Activated CD8-positive, alpha-beta memory T cell treated with anti-CD3 and anti-CD28 coated beads, Interleukin-2, amount 50 U/mL, for 1 hour (primary cell): ENCODE measurements around the gene TULP4.
"Not testable (repeated sequence)": the region's sequence is repeated elsewhere in the genome, so short reads cannot be mapped to it uniquely, and the experiment has no call there.

ENCODE experiments used
- DNase-seq: peaks from one replicate; pipeline ENCODE4 v3.0.0-alpha.2; 2020; ENCODE audit errors: extremely low read depth

Gene TULP4

GRCh38 chr6:158295976-158296853, 16.1 kb upstream of the TULP4 start:
- not testable (repeated sequence) for DNase-seq

- not testable (repeated sequence) for DNase-seq
These were observed 15.4 kb upstream of the TULP4 start for GRCh38 chr6:158296854-158297324.

GRCh38 chr6:158297657-158298056, 14.6 kb upstream of the TULP4 start:
- not testable (repeated sequence) for DNase-seq

- DNase-seq, result not testable (repeated sequence)
These were observed 11.7 kb upstream of the TULP4 start for GRCh38 chr6:158300306-158301143.

DNA sequence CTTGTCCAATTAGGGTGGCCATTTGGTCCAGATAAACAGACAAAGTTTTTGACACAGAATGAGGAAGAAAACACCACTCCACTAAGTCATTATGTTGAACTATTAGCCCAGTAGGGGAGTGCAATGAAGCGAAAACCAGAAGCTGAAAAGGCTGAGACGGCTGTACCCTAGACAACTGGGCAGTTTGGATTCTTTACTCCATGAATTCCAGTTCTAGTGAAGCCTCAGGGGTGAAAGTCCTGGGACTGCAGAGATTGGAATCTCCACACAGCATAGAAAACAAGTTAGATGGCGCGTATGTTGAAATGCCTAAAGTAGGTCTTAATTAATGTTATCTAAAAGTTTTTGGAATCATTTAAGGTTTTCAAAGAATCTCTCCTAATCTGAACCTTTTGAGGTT, 10.7 kb upstream of the TULP4 start:
- DNase-seq, result not testable (repeated sequence)

GRCh38 chr6:158302195-158302796, 10.0 kb upstream of the TULP4 start:
- not testable (repeated sequence) for DNase-seq

DNA sequence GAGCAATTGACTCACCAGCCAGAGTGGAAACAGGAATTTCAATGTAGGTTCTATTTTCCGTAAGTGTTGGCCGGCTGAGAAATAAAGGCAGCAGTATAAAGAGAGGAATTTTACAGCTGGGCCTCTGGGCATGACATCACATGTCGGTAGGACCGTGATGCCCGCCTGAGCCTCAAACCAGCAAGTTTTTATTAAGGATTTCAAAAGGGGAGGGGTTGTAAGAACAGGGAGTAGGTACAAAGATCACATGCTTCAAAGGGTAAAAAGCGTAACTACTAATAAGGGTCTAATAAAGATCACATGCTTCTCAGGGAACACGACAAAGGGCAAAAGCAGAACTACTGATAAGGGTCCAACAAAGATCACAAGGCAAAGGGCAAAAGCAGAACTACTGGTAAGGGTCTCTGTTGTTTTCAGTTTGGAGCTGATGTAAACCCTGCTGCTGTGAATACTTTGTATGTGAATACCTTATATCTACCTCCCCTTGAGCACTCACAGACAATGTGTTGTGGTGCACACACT, 9.0 kb upstream of the TULP4 start:
- no peak for DNase-seq

GRCh38 chr6:158304254-158304653, 8.0 kb upstream of the TULP4 start:
- DNase-seq, result no peak

DNA sequence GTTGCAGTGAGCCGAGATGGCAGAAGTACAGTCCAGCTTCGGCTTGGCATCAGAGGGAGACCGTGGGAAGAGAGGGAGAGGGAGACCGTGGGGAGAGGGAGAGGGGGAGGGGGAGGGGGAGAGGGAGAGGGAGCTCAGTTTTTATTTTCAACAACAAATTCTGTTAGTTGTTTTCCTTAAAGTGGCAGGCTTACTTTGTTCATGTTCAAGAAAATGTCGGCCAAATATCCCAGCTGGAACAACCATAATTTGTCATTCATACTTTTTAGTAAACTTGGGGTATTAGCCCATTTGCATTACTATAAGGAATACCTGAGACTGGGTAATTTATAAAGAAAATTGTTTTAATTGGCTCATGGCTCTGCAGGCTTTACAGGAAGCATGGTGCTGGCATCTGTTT, 2.5 kb upstream of the TULP4 start:
- no peak for DNase-seq

DNA sequence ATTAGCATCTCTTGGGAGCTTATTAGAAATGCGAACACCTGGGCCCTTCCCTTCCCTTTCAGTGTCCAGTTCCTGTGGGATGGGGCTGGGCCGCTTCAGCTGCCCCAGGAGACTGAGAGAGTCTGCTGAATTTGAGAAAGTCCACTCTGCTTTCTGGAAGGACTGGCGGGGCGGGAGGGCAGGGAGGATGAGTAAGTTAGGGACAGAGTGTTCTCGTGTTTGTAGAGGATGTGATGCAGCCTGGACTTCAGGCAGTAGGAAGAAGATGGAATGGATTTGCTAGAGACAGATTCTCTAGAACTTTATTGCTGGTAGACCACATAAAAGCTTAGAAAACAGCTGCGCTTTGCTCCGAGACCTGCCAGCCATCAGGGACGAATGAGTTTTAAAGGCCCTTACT, 1.1 kb upstream of the TULP4 start:
- no peak for DNase-seq

GRCh38 chr6:158311626-158312025, 639 bp upstream of the TULP4 start:
- no peak for DNase-seq

DNA sequence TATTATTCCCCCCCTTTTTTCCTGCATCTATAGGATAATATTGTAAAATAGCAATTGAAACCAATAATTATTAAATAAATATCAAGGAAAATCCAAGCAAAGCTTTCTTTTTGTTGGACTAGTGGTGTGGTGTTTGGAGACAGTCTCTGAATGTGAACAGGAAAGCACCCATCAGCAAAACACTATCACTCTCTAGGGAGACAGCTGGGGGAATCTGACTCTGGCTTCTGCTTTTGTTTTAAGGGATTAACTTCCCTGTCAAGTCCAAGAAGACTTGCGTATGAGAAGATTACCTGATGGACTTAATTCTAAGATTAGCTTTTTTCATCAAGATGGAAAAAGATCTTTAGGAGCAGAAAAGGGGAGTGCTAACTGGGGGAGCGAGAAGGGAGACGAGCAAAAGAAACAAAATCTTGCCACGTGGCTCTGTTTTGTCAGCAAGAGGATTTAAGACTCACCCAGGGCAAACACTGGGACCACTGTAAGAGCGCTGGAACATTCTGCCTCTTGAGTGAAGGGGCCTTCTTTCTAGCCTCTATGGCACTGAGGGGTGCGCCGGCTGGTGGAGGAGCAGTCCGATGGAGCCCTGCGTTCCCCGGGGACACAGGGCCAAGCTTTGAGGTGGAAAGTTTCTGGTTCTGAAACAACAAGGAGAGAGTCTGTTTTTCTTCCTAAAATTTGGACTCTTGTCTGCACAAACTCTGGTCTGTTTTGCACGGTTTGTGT, 570 bp downstream of the TULP4 start:
- no peak for DNase-seq

- DNase-seq, result no peak
These were observed 1.7 kb downstream of the TULP4 start for GRCh38 chr6:158313989-158314388.

- DNase-seq, result no peak
These were observed 2.5 kb downstream of the TULP4 start for GRCh38 chr6:158314737-158315136.

DNA sequence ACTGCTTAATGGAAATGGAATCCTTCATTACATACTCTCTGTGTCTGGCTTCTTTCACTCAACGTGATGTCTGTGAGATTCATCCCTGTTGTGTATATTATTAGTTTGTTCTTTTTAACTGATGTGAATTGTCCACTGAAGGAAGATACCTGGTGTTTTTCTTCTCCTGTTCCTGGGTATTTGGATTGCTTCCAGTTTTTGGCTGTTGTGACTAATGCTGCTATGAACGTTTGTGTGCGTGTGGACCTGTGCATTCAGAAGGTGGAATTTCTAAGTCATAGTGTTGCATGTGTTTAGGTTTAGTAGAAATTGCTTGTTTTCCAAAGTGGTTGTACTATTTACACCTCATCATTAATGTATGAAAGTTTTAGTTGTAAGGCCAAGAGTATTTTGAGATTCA, 3.8 kb downstream of the TULP4 start:
- no peak for DNase-seq

- no peak for DNase-seq
These were observed 9.7 kb downstream of the TULP4 start for GRCh38 chr6:158321960-158322359.

GRCh38 chr6:158322400-158322723, 10.1 kb downstream of the TULP4 start:
- DNase-seq, result no peak

GRCh38 chr6:158322724-158323560, 10.7 kb downstream of the TULP4 start:
- DNase-seq, result no peak

DNA sequence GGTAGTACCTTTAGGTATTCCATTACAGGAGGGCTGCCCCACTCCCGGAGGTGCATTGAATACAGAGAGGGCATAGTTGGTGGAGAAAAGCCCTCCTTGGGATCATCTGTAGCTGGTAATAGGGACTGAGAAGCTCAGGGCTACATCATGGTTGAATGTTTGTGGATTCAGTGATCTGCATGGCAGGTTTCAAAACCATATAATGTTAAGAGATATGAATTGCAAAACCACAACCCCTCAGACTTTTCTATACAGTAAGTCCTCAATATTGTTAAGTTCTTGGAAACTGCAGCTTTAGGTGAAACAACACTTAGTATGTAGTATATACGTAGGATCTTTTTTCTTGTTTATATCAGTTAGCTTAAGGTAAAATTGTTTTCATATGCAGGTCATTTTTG, 11.3 kb downstream of the TULP4 start:
- DNase-seq, result no peak

- no peak for DNase-seq
These were observed 11.9 kb downstream of the TULP4 start for GRCh38 chr6:158324136-158324535.

DNA sequence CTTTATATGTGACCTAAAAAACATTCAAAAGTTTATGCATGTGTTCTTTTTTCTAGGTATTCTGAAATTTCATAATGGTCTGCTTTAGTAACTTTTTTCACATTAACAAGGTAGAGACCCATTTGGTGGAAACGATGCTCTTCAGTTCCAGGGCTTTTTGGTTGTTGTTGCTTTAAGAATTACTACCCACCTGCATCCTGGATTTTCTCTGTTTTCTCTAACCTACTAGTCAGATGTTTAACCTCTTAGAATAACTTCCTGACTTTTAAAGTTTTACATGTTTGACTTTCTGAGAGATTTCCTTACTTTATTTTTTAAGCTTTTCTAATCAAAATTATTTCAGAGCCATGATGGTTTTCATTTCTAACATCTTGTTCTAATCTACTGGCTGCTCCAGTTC, 14.9 kb downstream of the TULP4 start:
- DNase-seq, result no peak
